Neural crest cell (in vitro differentiated cells): Measurements from ENCODE around the gene C1orf141. TPM values are rescaled to one million over a fixed set of nuclear protein-coding genes. Genes with fewer than 3 reads are reported as not detected.

Experiments
- DNase-seq: peaks from one replicate; pipeline ENCODE4 v3.0.0; 2021; ENCODE audit warnings: low read depth, mixed read lengths, low spot score
- H3K27ac Mint-ChIP-seq: one replicate; pipeline ENCODE4 v1.8.0; 2021; ENCODE audit warnings: mild to moderate bottlenecking, mixed read lengths; ENCODE audit not compliant: unreplicated experiment
- H3K27me3 Mint-ChIP-seq: 2 replicates; pipeline ENCODE4 v1.8.0; 2021; ENCODE audit warnings: low read depth, mild to moderate bottlenecking, mixed read lengths
- H3K36me3 Mint-ChIP-seq: 2 replicates; pipeline ENCODE4 v1.8.0; 2021; ENCODE audit warnings: low read depth, mild to moderate bottlenecking, mixed read lengths
- H3K4me1 Mint-ChIP-seq: 2 replicates; pipeline ENCODE4 v1.8.0; 2021; ENCODE audit warnings: mixed read lengths
- H3K4me3 Mint-ChIP-seq: one replicate; pipeline ENCODE4 v1.8.0; 2021; ENCODE audit warnings: mild to moderate bottlenecking, mixed read lengths
- H3K9me3 Mint-ChIP-seq: 2 replicates; pipeline ENCODE4 v1.8.0; 2021; ENCODE audit warnings: mixed read lengths
- CTCF ChIP-seq: fragments of 200-600 bp; sonication (generic); conservative IDR thresholded peaks from 2 replicates; pipeline ENCODE4 v1.5.0; 2021; ENCODE audit warnings: antibody characterized with exemption, mild to moderate bottlenecking
- total RNA-seq: library from RNA; stranded (reverse); gene quantifications from 2 replicates; pipeline ENCODE4 v1.2.1, GENCODE V29; 2021

The C1orf141 gene
- total RNA-seq, 1 donor from 2014 or later: not detected

GRCh38 chr1:67052741-67053534 is 81.8 kb downstream of the C1orf141 start:
- Mint-ChIP-seq H3K4me1 (peaks cover 36% of the 10 kb centered on the region), H3K27ac (peak overlapping the region; percentile 87), H3K36me3 (peaks cover 2% of the 10 kb centered on the region), H3K27me3 (no peaks in the 10 kb centered on the region), H3K4me3 (peak overlapping the region; percentile 86), H3K9me3 (no peaks in the 10 kb centered on the region)
- DNase-seq: peak; percentile 14
- no peak for TF ChIP-seq CTCF

- no peak for DNase-seq
- no peaks in the 10 kb centered on the region for H3K27me3 Mint-ChIP-seq
- H3K27ac Mint-ChIP-seq: no peak overlapping the region
- H3K4me1 Mint-ChIP-seq: peaks cover 35% of the 10 kb centered on the region
- no peak for TF ChIP-seq CTCF
- H3K36me3 Mint-ChIP-seq: peaks cover 2% of the 10 kb centered on the region
- H3K9me3 Mint-ChIP-seq: no peaks in the 10 kb centered on the region
- no peak overlapping the region for H3K4me3 Mint-ChIP-seq
These were observed 83.6 kb downstream of the C1orf141 start for GRCh38 chr1:67051196-67051595.

- Mint-ChIP-seq H3K4me3 (no peak overlapping the region), H3K4me1 (no peaks in the 10 kb centered on the region), H3K27me3 (no peaks in the 10 kb centered on the region), H3K9me3 (no peaks in the 10 kb centered on the region), H3K36me3 (peaks cover 18% of the 10 kb centered on the region), H3K27ac (no peak overlapping the region)
- TF ChIP-seq CTCF: no peak
- DNase-seq: no peak
These were observed 90.0 kb downstream of the C1orf141 start for GRCh38 chr1:67044631-67045270.

- Mint-ChIP-seq H3K27ac (no peak overlapping the region), H3K9me3 (no peaks in the 10 kb centered on the region), H3K4me3 (no peak overlapping the region), H3K4me1 (no peaks in the 10 kb centered on the region), H3K27me3 (no peaks in the 10 kb centered on the region), H3K36me3 (peaks cover 24% of the 10 kb centered on the region)
- no peak for DNase-seq
- TF ChIP-seq CTCF: no peak
These were observed 91.4 kb downstream of the C1orf141 start for GRCh38 chr1:67043366-67043765.

Other genes with a start within 250 kb of the C1orf141 start
- 4.0 and 8.0 TPM in 2 replicates for gene DNAI4, start 210.1 kb downstream of the C1orf141 start, total RNA-seq
- 29.0 and 31.4 TPM in 2 replicates for gene MIER1, start 210.0 kb downstream of the C1orf141 start, total RNA-seq
- gene SLC35D1, start 80.8 kb downstream of the C1orf141 start, total RNA-seq: 11.8 and 12.3 TPM in 2 replicates
- gene IL23R, start 31.5 kb upstream of the C1orf141 start, total RNA-seq: not detected in 2 replicates
- gene IL12RB2, start 172.9 kb upstream of the C1orf141 start, total RNA-seq: 0.19 and 0.36 TPM in 2 replicates